Ishikawa (cell line): ENCODE data around the gene INHBB.
A peak's percentile ranks its signal among the peaks of the same experiment; 100 is the strongest.

Experiments used
- CEBPB ChIP-seq: IDR thresholded peaks from 2 replicates; pipeline ENCODE4 v1.6.1; 2012
- CREB1 ChIP-seq: IDR thresholded peaks from 2 replicates; pipeline ENCODE4 v1.6.1; 2012; ENCODE audit warnings: low read depth
- EGR1 ChIP-seq: IDR thresholded peaks from 2 replicates; pipeline ENCODE4 v1.6.1; 2012
- EP300 ChIP-seq: IDR thresholded peaks from 2 replicates; pipeline ENCODE4 v1.6.1; 2012; ENCODE audit warnings: borderline replicate concordance
- FOXM1 ChIP-seq: IDR thresholded peaks from 2 replicates; pipeline ENCODE4 v1.6.1; 2012; ENCODE audit warnings: low read depth, borderline replicate concordance
- MAX ChIP-seq: IDR thresholded peaks from 2 replicates; pipeline ENCODE4 v1.6.1; 2012
- NFIC ChIP-seq: IDR thresholded peaks from 2 replicates; pipeline ENCODE4 v1.6.1; 2012
- RAD21 ChIP-seq: IDR thresholded peaks from 2 replicates; pipeline ENCODE4 v1.6.1; 2012; ENCODE audit warnings: low read depth
- REST ChIP-seq: IDR thresholded peaks from 2 replicates; pipeline ENCODE4 v1.6.1; 2012; ENCODE audit warnings: low read depth, mild to moderate bottlenecking
- TAF1 ChIP-seq: IDR thresholded peaks from 2 replicates; pipeline ENCODE4 v1.6.1; 2012; ENCODE audit warnings: low read depth, mild to moderate bottlenecking
- TCF12 ChIP-seq: IDR thresholded peaks from 2 replicates; pipeline ENCODE4 v1.6.1; 2012; ENCODE audit warnings: low read depth
- TEAD4 ChIP-seq: IDR thresholded peaks from 2 replicates; pipeline ENCODE4 v1.6.1; 2012
- USF1 ChIP-seq: IDR thresholded peaks from 2 replicates; pipeline ENCODE4 v1.6.1; 2012
- YY1 ChIP-seq: IDR thresholded peaks from 2 replicates; pipeline ENCODE4 v1.6.1; 2012; ENCODE audit warnings: low read depth
- ZBTB7A ChIP-seq: IDR thresholded peaks from 2 replicates; pipeline ENCODE4 v1.6.1; 2012; ENCODE audit warnings: low read depth

The INHBB gene

GRCh38 chr2:120343433-120344105 lies 2.4 kb upstream of the INHBB start:
- TF ChIP-seq EP300 (no peak), YY1 (no peak), MAX (no peak), TEAD4 (no peak), USF1 (no peak), EGR1 (no peak), RAD21 (no peak), NFIC (no peak)

- TF ChIP-seq RAD21 (no peak), FOXM1 (no peak), CEBPB (no peak), TCF12 (no peak), MAX (peak; percentile 19; the same call in 1 of the 2 replicates)
Measured at GRCh38 chr2:120344214-120344975, 1.5 kb upstream of the INHBB start.

- no peak for TF ChIP-seq REST
- TF ChIP-seq NFIC, result no peak
- no peak for TF ChIP-seq RAD21
- no peak for TF ChIP-seq CREB1
- no peak for TF ChIP-seq FOXM1
- peak; percentile 2; the same call in 1 of the 2 replicates for TF ChIP-seq ZBTB7A
Measured at GRCh38 chr2:120344976-120345581, 857 bp upstream of the INHBB start.

- TF ChIP-seq EP300 (no peak), MAX (no peak), RAD21 (no peak), NFIC (no peak), TEAD4 (no peak), ZBTB7A (no peak; the same call in 1 of the 2 replicates), FOXM1 (no peak), CEBPB (no peak), YY1 (no peak), CREB1 (no peak), USF1 (no peak), EGR1 (no peak), TCF12 (no peak), TAF1 (no peak), REST (no peak)
Measured at GRCh38 chr2:120345608-120346007, 328 bp upstream of the INHBB start.

GRCh38 chr2:120346667-120347358 lies 877 bp downstream of the INHBB start:
- TF ChIP-seq EGR1, result no peak
- TF ChIP-seq CREB1, result no peak
- no peak for TF ChIP-seq RAD21
- TF ChIP-seq EP300, result no peak
- no peak for TF ChIP-seq USF1
- no peak for TF ChIP-seq ZBTB7A
- TF ChIP-seq CEBPB, result no peak
- no peak for TF ChIP-seq NFIC
- TF ChIP-seq YY1, result no peak
- no peak for TF ChIP-seq TEAD4
- TF ChIP-seq TCF12, result no peak
- no peak for TF ChIP-seq FOXM1
- no peak for TF ChIP-seq REST
- TF ChIP-seq TAF1, result no peak
- no peak for TF ChIP-seq MAX
